ENCODE data around the gene APLF. TPM values are rescaled to one million over a fixed set of nuclear protein-coding genes. Genes with fewer than 3 reads are reported as not detected.
"Not testable (repeated sequence)": the region's sequence is repeated elsewhere in the genome, so short reads cannot be mapped to it uniquely, and the experiment has no call there.

APLF gene
- total RNA-seq, 1 donor from 2014 or later: 10.0 TPM

DNA sequence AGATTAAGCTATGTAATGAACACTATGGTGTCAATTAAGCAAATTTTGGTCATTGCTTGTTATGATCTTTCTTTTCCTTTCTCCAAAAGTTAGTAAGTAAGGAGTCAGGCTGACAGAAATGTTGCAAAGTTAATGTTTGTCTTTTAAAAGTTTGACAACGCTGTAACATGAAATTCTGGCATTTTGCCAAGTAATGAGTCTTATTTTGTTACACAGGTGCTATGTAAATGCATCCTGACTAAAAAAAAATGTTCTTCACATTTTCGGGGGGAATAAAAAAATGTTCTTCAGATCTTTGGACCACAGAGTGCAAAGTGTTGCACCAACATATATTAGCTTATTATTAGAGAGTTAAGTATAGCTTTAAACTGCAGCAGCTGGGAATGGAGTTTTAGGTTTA lies 121.2 kb downstream of the APLF start:
- no peak for DNase-seq

DNA sequence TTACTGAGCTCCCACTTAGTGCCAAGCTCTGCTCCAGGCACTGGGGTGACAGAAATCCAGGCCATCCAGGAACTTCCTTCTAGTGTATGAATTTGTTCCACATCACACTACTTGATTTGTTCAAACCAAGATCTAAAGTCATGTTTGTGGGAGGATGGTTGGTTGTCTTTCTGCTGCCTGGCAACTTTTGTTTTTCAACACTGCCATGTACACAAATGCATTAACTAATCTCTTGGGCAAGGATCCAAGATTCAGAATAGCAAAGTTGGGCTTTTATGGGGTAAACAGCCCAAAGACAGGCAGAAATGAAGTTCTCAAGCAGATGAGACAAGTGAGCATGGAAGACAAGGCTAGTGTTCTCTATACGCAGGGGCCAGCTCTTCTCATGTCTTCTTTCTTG lies 122.6 kb downstream of the APLF start:
- no peak for DNase-seq

DNA sequence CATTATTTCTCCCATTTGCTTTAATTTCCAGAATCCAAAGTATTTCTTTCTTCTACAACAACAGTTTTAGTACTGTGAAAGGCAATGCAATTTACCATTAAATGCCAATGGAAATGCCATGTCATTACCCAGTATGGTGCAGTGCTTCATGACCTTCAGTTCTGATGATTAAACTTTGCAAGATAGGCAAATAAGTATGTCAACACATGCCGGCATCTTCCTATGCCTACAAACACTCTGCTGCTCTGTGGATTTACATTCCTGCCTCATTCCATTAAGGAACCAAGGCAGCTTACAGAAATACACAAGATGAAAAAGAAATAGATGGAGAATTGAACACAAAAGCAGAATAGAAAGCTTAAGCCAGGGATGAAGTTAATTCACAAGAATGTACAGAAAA lies 123.3 kb downstream of the APLF start:
- DNase-seq: no peak

DNA sequence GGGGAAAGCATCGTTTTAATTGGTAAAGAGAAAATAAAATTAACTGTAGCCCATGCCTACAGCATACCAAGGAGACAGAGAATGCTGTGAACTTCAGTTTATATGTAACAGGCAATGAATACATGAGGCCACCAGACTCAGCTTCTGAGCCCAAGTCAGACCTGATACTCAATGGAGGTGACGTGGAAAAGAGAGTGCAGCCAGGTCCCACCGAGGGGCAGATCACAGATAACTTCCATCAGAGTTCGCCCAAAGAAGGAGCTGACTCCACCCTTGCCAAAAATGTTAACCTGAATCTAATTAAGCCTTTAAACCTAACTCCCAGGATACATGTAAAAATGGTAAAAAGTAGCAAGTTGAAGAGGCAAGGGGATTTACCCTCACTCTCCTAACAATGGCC lies 123.8 kb downstream of the APLF start:
- DNase-seq: no peak

DNA sequence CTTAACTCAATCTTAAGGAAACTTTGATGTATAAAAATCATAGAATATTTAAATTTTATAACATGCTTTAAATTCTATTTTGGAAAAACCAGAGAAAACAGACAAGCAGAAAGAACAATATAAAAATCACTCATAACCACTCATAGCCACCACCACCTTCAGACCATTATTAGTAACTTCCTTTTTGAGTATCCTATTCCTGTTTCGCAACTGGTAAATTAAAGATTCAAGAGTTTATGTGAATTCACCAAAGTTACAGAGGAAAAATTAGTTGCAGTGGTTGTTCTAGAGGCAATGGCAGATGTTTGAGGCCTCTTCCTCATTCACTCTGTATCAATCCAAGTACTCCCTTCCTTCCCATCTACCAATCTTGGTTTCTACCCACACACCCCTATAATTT lies 126.7 kb downstream of the APLF start:
- DNase-seq: no peak

DNA sequence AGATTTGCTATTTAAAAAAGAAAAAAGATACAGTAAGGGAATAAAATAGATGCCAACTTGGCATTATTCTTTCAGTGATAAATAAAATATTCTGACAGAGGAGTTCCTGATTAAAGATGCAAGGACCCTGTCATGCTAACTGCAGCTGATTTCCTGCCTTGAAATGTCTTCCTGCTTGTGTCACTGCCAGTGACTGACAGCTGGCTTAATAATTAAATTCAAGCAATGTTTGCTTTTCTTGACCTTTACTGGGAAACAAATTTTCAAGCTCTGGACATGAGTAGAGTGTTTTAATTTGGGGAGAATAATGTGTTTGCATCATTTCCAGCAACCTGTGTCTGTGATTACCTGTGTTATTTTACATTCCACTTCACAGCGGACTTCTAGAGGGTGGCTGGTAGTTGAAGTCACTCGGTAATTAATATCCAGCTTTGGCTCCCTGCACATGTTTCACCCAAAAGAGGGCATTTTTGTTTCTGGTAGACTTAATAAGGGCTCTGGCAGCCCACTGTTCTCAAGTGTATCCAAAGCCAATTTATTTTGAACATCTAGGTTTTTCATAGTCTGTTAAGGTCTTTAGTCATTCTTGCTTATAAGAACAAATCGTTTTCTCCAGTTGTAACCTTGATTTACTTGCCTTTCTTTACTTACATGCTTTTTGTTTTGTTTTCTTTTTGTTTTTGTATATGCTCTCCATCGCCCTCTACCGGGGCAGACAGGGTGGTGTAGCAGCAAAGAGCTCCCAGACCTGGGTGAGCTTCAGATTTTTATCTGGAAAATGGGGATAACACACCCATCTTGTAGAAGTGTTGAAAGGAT lies 127.5 kb downstream of the APLF start:
- DNase-seq: no peak

DNA sequence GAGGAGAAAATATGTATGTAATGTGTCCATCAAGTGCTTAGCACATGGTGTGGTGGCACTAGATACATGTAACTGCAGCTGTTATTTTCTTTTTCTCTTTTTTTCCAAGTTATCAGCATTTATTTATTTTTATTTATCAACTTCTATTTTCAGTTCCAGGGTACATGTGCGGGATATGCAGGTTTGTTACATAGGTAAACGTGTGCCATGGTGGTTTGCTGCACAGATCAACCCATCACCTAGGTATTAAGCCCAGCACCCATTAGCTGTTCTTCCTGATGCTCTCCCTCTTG lies 128.1 kb downstream of the APLF start:
- DNase-seq: not testable (repeated sequence)

DNA sequence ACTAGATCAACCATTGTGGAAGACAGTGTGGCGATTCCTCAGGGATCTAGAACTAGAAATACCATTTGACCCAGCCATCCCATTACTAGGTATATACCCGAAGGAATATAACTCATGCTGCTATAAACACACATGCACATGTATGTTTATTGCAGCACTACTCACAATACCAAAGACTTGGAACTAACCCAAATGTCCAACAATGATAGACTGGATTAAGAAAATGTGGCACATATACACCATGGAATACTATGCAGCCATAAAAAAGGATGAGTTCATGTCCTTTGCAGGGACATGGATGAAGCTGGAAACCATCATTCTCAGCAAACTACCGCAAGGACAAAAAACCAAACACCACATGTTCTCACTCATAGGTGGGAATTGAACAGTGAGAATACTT lies 133.1 kb downstream of the APLF start:
- DNase-seq: not testable (repeated sequence)

DNA sequence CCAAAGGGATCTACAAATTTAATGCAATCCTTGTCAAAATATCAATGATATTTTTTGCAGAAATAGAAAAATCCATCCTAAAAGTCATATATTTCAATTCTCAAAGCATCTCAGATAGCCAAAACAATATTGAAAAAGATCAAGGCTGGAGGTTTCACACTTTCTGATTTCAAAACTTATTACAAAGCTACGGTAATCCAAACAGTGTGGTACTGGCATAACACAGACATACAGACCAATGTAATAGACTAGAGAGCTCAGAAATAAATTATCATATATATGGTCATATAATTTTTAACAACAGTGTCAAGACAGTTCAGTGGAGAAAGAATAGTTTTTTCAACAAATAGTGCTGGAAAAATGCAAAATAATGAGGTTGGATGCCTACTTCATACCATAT lies 135.7 kb downstream of the APLF start:
- no peak for DNase-seq

DNA sequence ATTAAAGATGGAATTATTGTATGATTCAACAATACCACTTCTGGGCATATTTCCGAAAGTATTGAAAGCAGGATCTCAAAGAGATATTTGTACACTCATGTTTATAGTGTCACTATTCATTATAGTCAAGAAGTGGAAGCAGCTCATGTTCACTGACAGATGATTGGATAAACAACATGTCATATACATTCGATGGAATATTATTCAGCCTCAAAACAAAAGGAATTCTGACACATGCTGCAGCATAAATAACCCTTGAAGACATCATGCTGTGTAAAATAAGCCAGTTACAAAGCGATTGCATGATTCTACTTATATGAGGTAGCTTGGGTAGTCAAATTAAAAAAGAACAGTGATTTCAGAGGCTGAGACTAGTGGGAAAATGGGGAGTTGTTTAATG lies 136.7 kb downstream of the APLF start:
- DNase-seq: no peak

DNA sequence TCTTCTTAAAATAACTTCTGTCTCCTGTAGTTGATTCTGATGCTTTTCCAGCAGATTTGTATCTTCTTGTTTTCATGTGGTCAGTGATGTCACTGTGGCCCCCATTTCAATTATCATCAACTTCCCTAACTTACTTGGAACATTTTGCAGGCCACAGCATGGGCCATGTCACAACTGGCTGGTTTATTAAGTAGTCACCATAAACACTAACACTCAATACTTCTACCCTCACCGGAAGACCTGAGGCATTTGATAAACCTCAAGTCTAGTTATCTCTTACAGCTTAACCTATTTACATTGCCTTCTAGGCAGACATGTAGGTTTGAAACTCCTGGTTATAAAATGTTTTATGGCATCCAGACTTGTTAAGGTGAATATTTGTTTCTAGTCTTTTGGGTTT lies 138.6 kb downstream of the APLF start:
- no peak for DNase-seq

DNA sequence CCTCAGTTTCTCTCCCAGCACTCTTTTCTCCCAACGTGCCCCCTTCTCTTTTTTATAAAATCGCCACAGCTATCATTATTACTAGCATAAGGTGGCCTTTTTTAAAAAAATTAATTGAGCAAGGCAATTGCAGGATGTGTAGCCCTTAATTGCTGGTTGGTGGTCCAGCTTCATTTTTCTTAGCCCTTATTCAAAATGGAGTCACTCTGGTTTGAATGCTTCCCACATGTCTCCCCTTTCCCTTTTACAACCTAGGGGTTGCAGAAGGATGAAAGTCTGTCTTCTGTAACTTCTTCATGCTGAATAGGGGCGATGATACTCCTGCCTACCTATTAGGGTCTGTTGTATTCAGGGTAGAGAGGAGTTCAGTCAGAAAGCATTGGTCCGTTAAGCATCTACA lies 139.4 kb downstream of the APLF start:
- no peak for DNase-seq

DNA sequence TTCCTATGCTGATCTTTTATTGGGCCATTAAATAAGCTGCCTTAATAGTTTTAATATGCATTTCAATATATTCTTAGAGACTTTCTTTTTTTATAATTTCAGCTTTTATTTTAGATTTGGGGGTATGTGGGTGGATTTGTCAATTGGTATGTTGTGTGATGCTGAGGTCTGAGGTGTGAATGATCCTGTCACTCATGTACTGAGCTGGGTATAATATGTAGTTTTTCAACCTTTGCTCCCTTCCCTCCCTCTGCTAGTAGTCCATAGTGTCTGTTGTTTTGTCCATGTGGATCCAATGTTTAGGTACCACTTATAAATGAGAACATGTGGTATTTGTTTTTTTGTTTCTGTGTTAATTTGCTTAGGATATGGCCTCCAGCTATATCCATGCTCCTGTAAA lies 140.5 kb downstream of the APLF start:
- no peak for DNase-seq

DNA sequence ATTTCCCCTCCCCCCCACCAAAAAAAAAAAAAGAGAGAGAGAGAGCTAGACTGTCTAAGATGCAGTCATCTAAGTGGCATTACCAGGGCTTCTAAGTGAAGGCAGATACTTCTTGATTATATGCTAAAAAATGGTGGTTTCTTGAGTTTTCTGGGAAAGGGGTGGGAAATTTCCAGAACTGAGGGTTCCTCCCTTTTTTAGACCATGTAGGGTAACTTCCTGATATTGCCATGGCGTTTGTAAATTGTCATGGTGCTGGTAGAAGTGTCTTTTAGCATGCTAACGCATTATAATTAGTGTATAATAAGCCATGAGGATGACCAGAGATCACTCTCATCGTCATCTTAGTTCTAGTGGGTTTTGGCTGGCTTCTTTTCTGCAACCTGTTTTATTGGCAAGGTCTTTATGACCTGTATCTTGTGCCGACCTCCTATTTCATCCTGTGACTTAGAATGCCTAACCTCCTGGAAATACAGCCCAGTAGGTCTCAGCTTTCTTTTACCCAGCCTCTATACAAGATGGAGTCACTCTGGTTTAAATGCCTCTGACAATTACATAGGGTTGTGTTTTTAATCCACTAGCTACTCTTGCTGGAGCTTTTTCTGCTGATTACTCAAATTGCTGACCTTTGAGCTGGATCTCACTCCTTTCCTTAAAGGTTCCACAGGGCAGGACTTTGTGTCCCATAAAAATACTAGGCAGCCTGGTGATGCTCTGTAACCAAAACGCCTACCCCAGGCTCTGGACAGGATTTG lies 145.6 kb downstream of the APLF start:
- DNase-seq: no peak

DNA sequence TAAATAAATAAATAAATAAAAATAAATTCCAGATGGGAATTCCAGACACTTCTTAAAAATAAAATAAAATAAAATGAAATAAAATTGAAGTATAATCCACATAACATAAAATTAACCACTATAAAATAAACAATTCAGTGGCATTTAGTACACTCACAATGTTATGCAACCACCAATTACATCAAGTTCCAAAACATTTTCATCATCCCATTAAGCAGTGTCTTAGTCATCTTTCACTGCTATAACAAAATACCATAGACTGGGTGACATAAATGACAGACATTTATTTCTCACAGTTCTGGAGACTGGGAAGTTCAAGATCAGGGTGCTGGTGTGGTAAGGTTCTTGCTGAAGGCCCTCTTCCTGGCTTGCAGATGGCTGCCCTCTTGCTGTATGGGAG lies 153.4 kb downstream of the APLF start:
- DNase-seq: no peak

DNA sequence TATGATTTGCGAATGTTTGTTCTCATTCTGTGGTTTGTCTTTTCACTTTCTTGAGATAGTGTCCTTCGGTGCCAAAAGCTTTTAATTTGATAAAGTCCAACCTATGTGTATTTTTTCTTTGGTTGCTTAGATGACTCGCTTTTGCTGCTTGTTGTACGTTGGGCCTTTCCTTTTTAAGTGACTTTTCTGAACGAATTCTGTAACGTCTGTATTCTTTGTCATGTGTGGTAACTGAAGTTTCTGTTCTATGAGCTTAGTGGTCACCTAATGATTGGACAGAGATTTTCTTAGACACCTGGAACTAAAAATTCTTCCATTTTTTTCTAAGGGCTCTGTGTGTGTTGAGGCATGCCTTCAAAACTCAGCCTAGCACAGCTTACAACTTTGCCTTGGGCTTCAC lies 156.4 kb downstream of the APLF start:
- DNase-seq: no peak

DNA sequence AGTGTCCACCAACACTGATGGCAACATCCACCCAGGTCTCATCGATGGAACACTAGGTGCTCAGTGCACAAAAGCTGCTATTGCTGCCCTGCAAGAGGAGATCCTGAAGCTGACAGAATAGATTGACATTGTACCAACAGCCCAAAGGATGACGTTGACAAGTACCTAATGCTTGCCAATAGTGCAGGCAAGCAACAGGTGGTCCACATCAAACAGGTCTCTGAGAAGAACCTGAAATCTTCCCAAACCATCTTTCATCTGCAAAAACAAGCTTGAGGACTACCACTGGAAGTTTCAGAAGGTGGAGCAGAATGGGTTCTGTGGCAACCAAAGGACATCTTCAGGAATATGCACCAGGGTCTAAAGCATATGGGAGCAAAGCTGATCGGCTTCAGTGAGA lies 160.2 kb downstream of the APLF start:
- no peak for DNase-seq

Other genes with a start within 250 kb of the APLF start
- gene PPP3R1, start 215.1 kb upstream of the APLF start, total RNA-seq: 46.0 TPM
- 15.3 TPM for gene CNRIP1, start 147.6 kb upstream of the APLF start, total RNA-seq
- gene PLEK, start 102.3 kb upstream of the APLF start, total RNA-seq: 12.8 TPM
- gene FBXO48, start 291 bp upstream of the APLF start, total RNA-seq: 0.79 TPM
- 0.10 TPM for gene PROKR1, start 176.0 kb downstream of the APLF start, total RNA-seq

Measured in skin of body (tissue), 2 donors.